Natural killer cell (primary cell): ENCODE data around the gene TRAK1. TPM values are rescaled to one million over a fixed set of nuclear protein-coding genes. Genes with fewer than 3 reads are reported as not detected.

ENCODE experiments used
- ATAC-seq, 3 donors: fragments of 150-1000 bp in 2 of 3; fragments of 200-7000 bp in 1 of 3; cut with Tn5 transposase; 1 replicate in 1 of 3; 2 replicates in 2 of 3; pipeline ENCODE4 v1.10.0; 2021; ENCODE audit warnings: mild to moderate bottlenecking in 2 of 3, moderate library complexity in 2 of 3
- DNase-seq, 2 donors: peaks; one replicate each; pipeline versions ENCODE4 v3.0.0 to v3.0.0-alpha.2; 2013 to 2021; ENCODE audit warnings: mixed read lengths in 1 of 2
- H3K27ac ChIP-seq: one replicate; pipeline ENCODE4 v1.5.1; 2013; ENCODE audit warnings: mild to moderate bottlenecking, low read length
- H3K27me3 ChIP-seq: one replicate; pipeline ENCODE4 v1.6.1; 2013; ENCODE audit warnings: low read length; ENCODE audit not compliant: control insufficient read depth, insufficient read depth
- H3K36me3 ChIP-seq: one replicate; pipeline ENCODE4 v1.6.1; 2013; ENCODE audit warnings: low read length; ENCODE audit not compliant: control insufficient read depth, insufficient read depth
- H3K4me1 ChIP-seq: one replicate; pipeline ENCODE4 v1.6.1; 2013; ENCODE audit warnings: low read length; ENCODE audit not compliant: control insufficient read depth, insufficient read depth
- H3K4me3 ChIP-seq: one replicate; pipeline ENCODE4 v1.5.1; 2013; ENCODE audit warnings: low read length
- H3K9me3 ChIP-seq: one replicate; pipeline ENCODE4 v1.6.1; 2013; ENCODE audit warnings: low read length; ENCODE audit not compliant: control insufficient read depth, insufficient read depth
- H3K27ac Mint-ChIP-seq, 2 donors: one replicate each; pipeline ENCODE4 v1.8.0; 2022; ENCODE audit warnings: mild to moderate bottlenecking in 2 of 2, mixed read lengths in 2 of 2, moderate library complexity in 1 of 2
- H3K27me3 Mint-ChIP-seq, 2 donors: one replicate each; pipeline ENCODE4 v1.8.0; 2022; ENCODE audit warnings: low read depth in 2 of 2, mixed read lengths in 2 of 2
- H3K36me3 Mint-ChIP-seq: one replicate; pipeline ENCODE4 v1.8.0; 2022; ENCODE audit warnings: mixed read lengths
- H3K4me1 Mint-ChIP-seq, 2 donors: one replicate each; pipeline ENCODE4 v1.8.0; 2022; ENCODE audit warnings: mixed read lengths in 2 of 2
- H3K4me3 Mint-ChIP-seq: one replicate; pipeline ENCODE4 v1.8.0; 2022; ENCODE audit warnings: mild to moderate bottlenecking, moderate library complexity, mixed read lengths
- H3K9me3 Mint-ChIP-seq, 2 donors: one replicate each; pipeline ENCODE4 v1.8.0; 2022; ENCODE audit warnings: mixed read lengths in 2 of 2
- WGBS: methylation state at CpG from one replicate; pipeline ENCODE4 v1.1.7; 2013; ENCODE audit warnings: missing lambda C conversion rate; ENCODE audit not compliant: insufficient coverage; 5-methylcytosine and 5-hydroxymethylcytosine counted together
- intact Hi-C: fragments of 100-400 bp; cut with micrococcal nuclease; formaldehyde crosslinking; loops from one replicate; pipeline ENCODE4 v1.14.2; 2022
- total RNA-seq, 4 donors: library from RNA; stranded (reverse); fragments of 120-200 nt in 1 of 4; gene quantifications; one replicate each; pipeline versions ENCODE4 v1.2.3 to v1.2.4, GENCODE V29; 2013 to 2022
- TF ChIP-seq, protein P1 (sequence below): fragments of 200-600 bp; IDR thresholded peaks from one replicate; pipeline ENCODE4 v1.8.0; 2022; ENCODE audit warnings: antibody characterized with exemption

Gene TRAK1
- total RNA-seq, 3 donors from 2014 or later (not counting 1 experiment from before 2014, with no cell fraction given) = 30.7 to 31.8 (median 31.8) TPM

DNA sequence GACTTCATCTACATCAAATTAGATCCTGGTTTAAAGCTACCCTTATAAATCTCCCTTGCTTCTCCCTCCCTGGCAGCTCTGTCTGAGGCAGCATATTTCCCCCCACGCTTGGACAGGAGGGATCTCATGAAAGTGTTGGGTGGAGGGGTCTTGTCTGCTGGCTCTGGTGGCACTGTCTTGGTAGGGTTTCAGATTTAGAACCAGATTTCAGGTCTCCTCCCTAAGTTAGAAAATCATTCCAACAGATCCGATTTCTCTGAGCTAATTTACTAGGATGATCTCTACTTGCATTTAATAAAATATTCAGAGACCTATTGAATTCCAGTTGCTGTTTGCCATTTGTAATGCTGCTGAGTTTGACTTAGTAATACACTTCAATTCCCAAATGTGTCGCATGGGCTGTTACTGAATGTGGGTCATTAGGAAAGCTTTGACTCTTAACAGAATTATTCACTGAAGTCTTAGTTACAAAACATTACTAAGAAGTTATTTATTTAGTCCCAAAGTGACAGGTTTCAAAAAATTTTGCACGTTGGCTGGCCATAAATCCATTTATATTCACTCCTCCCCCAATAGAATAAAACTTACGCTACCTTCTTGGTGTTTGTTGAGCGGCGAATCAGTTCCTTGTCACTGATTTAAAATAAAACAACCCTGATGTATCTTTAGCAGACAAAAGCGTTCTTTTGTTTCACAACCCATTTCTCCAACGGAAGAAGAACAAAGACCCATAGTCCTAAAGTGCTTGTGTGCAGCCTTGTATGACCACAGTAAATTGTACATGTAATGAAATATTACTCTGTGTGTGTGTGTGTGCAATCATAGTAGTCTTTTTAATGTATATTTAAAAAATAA lies 84.5 kb downstream of the TRAK1 start:
- peaks cover 17% of the 10 kb centered on the region for H3K4me1 ChIP-seq
- no peaks in the 10 kb centered on the region for H3K36me3 ChIP-seq
- no peaks in the 10 kb centered on the region for H3K9me3 ChIP-seq
- no peak overlapping the region for H3K4me3 ChIP-seq
- Mint-ChIP-seq H3K4me1 (peaks cover 29 to 37% of the 10 kb centered on the region in 2 donors), H3K36me3 (no peaks in the 10 kb centered on the region), H3K27ac (no peak overlapping the region), H3K9me3 (no peaks in the 10 kb centered on the region), H3K4me3 (no peak overlapping the region), H3K27me3 (no peaks in the 10 kb centered on the region)
- no peak for ATAC-seq
- intact Hi-C loops = no loop called here
- DNase-seq = no peak
- H3K27ac ChIP-seq = no peak overlapping the region
- no peaks in the 10 kb centered on the region for H3K27me3 ChIP-seq
- WGBS = 76% methylated on average over 7 of the region's 9 CpGs
- TF ChIP-seq, protein P1, sequence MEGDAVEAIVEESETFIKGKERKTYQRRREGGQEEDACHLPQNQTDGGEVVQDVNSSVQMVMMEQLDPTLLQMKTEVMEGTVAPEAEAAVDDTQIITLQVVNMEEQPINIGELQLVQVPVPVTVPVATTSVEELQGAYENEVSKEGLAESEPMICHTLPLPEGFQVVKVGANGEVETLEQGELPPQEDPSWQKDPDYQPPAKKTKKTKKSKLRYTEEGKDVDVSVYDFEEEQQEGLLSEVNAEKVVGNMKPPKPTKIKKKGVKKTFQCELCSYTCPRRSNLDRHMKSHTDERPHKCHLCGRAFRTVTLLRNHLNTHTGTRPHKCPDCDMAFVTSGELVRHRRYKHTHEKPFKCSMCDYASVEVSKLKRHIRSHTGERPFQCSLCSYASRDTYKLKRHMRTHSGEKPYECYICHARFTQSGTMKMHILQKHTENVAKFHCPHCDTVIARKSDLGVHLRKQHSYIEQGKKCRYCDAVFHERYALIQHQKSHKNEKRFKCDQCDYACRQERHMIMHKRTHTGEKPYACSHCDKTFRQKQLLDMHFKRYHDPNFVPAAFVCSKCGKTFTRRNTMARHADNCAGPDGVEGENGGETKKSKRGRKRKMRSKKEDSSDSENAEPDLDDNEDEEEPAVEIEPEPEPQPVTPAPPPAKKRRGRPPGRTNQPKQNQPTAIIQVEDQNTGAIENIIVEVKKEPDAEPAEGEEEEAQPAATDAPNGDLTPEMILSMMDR = no peak

- H3K27me3 Mint-ChIP-seq = no peaks in the 10 kb centered on the region
- H3K27ac Mint-ChIP-seq = no peak overlapping the region
- WGBS = 95% methylated on average over 4 of the region's 7 CpGs
- no peak overlapping the region for H3K4me3 Mint-ChIP-seq
- ATAC-seq (no peak), DNase-seq (no peak)
- no peaks in the 10 kb centered on the region for H3K9me3 Mint-ChIP-seq
- Histone ChIP-seq H3K36me3 (no peaks in the 10 kb centered on the region), H3K4me3 (no peak overlapping the region), H3K27ac (no peak overlapping the region), H3K4me1 (peaks cover 17% of the 10 kb centered on the region), H3K27me3 (no peaks in the 10 kb centered on the region), H3K9me3 (no peaks in the 10 kb centered on the region)
- intact Hi-C loops = no loop called here
- H3K36me3 Mint-ChIP-seq = no peaks in the 10 kb centered on the region
- TF ChIP-seq, protein P1 = no peak
- peaks cover 29 to 37% of the 10 kb centered on the region in 2 donors for H3K4me1 Mint-ChIP-seq
These were observed 85.3 kb downstream of the TRAK1 start for GRCh38 chr3:42176242-42177034.

GRCh38 chr3:42177068-42177800 lies 86.1 kb downstream of the TRAK1 start:
- H3K9me3 Mint-ChIP-seq = no peaks in the 10 kb centered on the region
- ATAC-seq (no peak), DNase-seq (no peak)
- Histone ChIP-seq H3K36me3 (no peaks in the 10 kb centered on the region), H3K27me3 (no peaks in the 10 kb centered on the region), H3K4me1 (peaks cover 17% of the 10 kb centered on the region), H3K27ac (no peak overlapping the region), H3K9me3 (no peaks in the 10 kb centered on the region), H3K4me3 (no peak overlapping the region)
- H3K36me3 Mint-ChIP-seq = no peaks in the 10 kb centered on the region
- no peak overlapping the region for H3K4me3 Mint-ChIP-seq
- TF ChIP-seq, protein P1 = no peak
- 95% methylated on average over 6 of the region's 6 CpGs for WGBS
- no peaks in the 10 kb centered on the region for H3K27me3 Mint-ChIP-seq
- H3K4me1 Mint-ChIP-seq = peaks cover 23 to 29% of the 10 kb centered on the region in 2 donors
- intact Hi-C loops = no loop called here
- H3K27ac Mint-ChIP-seq = no peak overlapping the region
